Transverse colon (tissue), 3 donors: ENCODE data around the gene LMO1.

ENCODE experiments used
- EP300 ChIP-seq: sonication (generic); formaldehyde crosslinking; IDR thresholded peaks from one replicate; pipeline ENCODE4 v1.6.1; 2017; ENCODE audit warnings: antibody characterized with exemption, low read depth
- POLR2A ChIP-seq: fragments of 450-650 bp; IDR thresholded peaks from one replicate; pipeline ENCODE4 v1.6.1; 2016; ENCODE audit warnings: antibody characterized with exemption, mild to moderate bottlenecking, moderate library complexity
- TF ChIP-seq, protein P1 (sequence below), 5 experiments: fragments of 200-600 bp in 3 of 5; fragments of 450-650 bp in 2 of 5; sonication (generic) in 3 of 5; IDR thresholded peaks; 1 replicate in 2 of 5; 2 replicates in 3 of 5; pipeline ENCODE4 v1.5.1; 2016 to 2017; ENCODE audit warnings: antibody characterized with exemption in 5 of 5, inconsistent platforms in 3 of 5, mild to moderate bottlenecking in 2 of 5, moderate library complexity in 1 of 5

DNA sequence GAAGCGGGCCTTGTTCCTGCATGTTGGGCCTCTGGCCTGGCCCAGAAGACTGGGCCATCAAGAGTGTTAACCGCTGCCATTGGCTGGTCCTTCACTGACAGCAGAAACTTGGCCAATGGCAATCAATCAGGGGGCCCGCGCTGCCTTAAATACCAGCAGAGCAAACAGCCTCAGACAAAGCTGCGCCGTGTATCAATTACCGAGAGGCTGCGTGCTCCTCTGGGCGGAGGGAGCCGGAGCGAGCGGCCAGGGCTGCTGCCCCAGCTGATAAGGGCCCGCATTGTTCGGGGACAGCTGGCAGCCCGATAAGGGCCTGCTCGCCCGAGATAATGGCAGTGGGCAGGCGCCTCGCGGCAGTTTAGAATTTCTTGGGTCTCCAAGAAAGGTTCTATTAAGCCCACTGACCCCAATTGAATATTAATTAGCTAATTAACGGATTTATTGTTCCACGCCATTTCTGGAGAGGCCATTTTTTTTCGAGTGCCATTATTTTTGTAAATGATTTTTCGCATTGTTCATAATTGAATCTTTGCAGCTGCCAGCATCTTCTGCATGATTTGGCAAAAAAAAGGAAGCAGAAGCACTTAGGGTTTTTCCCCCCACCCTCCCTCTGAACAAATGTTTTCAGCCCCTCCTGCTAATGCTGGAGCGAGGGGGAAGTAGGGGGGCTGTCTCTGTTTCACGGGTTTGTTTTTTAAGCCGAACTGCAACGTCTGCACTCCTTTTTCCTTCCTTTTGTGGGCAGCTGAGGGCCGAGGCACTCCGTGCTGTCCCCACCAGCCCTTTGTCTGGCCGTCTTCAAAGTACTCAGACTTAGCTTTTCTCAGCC is 57.2 kb downstream of the LMO1 start:
- no peak for TF ChIP-seq EP300
- TF ChIP-seq, protein P1, sequence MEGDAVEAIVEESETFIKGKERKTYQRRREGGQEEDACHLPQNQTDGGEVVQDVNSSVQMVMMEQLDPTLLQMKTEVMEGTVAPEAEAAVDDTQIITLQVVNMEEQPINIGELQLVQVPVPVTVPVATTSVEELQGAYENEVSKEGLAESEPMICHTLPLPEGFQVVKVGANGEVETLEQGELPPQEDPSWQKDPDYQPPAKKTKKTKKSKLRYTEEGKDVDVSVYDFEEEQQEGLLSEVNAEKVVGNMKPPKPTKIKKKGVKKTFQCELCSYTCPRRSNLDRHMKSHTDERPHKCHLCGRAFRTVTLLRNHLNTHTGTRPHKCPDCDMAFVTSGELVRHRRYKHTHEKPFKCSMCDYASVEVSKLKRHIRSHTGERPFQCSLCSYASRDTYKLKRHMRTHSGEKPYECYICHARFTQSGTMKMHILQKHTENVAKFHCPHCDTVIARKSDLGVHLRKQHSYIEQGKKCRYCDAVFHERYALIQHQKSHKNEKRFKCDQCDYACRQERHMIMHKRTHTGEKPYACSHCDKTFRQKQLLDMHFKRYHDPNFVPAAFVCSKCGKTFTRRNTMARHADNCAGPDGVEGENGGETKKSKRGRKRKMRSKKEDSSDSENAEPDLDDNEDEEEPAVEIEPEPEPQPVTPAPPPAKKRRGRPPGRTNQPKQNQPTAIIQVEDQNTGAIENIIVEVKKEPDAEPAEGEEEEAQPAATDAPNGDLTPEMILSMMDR (IDR thresholded peaks at IDR 0.05), result no peak
- no peak for TF ChIP-seq POLR2A
